MM.1S (cell line): Measurements from ENCODE around the gene CHID1.

Source experiments
- DNase-seq: peaks from one replicate; pipeline ENCODE4 v3.0.0-alpha.2; 2015
- H2AFZ ChIP-seq: fragments of 300-600 bp; sonication (generic); 2 replicates; pipeline ENCODE4 v1.6.0; 2016; ENCODE audit warnings: antibody characterized with exemption, low read length
- H3F3A ChIP-seq: fragments of 300-600 bp; sonication (generic); 2 replicates; pipeline ENCODE4 v1.6.1; 2016; ENCODE audit warnings: mild to moderate bottlenecking, antibody characterized with exemption, low read length, moderate library complexity, mixed read lengths; ENCODE audit not compliant: insufficient read depth
- H3K27ac ChIP-seq: fragments of 300-600 bp; sonication (generic); 2 replicates; pipeline ENCODE4 v1.5.1; 2016; ENCODE audit warnings: mild to moderate bottlenecking, low read length
- H3K27me3 ChIP-seq: fragments of 300-600 bp; sonication (generic); replicated peaks from 2 replicates; pipeline ENCODE4 v1.6.0; 2016; ENCODE audit warnings: low read length; ENCODE audit not compliant: insufficient read depth
- H3K36me3 ChIP-seq: fragments of 300-600 bp; sonication (generic); replicated peaks from 2 replicates; pipeline ENCODE4 v1.6.1; 2016; ENCODE audit warnings: mild to moderate bottlenecking, low read length, mixed read lengths; ENCODE audit not compliant: insufficient read depth
- H3K4me1 ChIP-seq: fragments of 300-600 bp; sonication (generic); 2 replicates; pipeline ENCODE4 v1.6.1; 2016; ENCODE audit warnings: low read length, mixed read lengths
- H3K4me2 ChIP-seq: fragments of 300-600 bp; sonication (generic); 2 replicates; pipeline ENCODE4 v1.6.0; 2016; ENCODE audit warnings: low read depth, low read length
- H3K4me3 ChIP-seq: fragments of 300-600 bp; sonication (generic); 2 replicates; pipeline ENCODE4 v1.5.1; 2016; ENCODE audit warnings: low read length, mixed read lengths
- H3K79me2 ChIP-seq: fragments of 300-600 bp; sonication (generic); 2 replicates; pipeline ENCODE4 v1.6.1; 2016; ENCODE audit warnings: mixed run types, low read length, mixed read lengths
- H3K9ac ChIP-seq: fragments of 300-600 bp; sonication (generic); 2 replicates; pipeline ENCODE4 v1.6.1; 2016; ENCODE audit warnings: low read length, mixed read lengths
- H3K9me2 ChIP-seq: fragments of 300-600 bp; sonication (generic); replicated peaks from 2 replicates; pipeline ENCODE4 v1.6.1; 2016; ENCODE audit warnings: mild to moderate bottlenecking, low read length, mixed read lengths; ENCODE audit not compliant: insufficient read depth
- H3K9me3 ChIP-seq: fragments of 300-600 bp; sonication (generic); replicated peaks from 2 replicates; pipeline ENCODE4 v1.6.1; 2016; ENCODE audit warnings: mild to moderate bottlenecking, low read length, mixed read lengths; ENCODE audit not compliant: insufficient read depth
- H4K20me1 ChIP-seq: fragments of 300-600 bp; sonication (generic); 2 replicates; pipeline ENCODE4 v1.6.1; 2016; ENCODE audit warnings: mild to moderate bottlenecking, low read length, moderate library complexity, mixed read lengths; ENCODE audit not compliant: insufficient read depth
- CTCF ChIP-seq: fragments of 300-600 bp; sonication (generic); IDR thresholded peaks from 2 replicates; pipeline ENCODE4 v1.5.1; 2016; ENCODE audit warnings: antibody characterized with exemption, low read length, mixed read lengths
- EZH2 ChIP-seq: fragments of 300-600 bp; sonication (generic); optimal IDR thresholded peaks from 2 replicates; pipeline ENCODE3; 2017; ENCODE audit warnings: low read depth, mild to moderate bottlenecking, antibody characterized with exemption, low read length, mixed read lengths
- EZH2phosphoT487 ChIP-seq: fragments of 300-600 bp; sonication (generic); IDR thresholded peaks from 2 replicates; pipeline ENCODE4 v1.6.1; 2018; ENCODE audit warnings: antibody characterized with exemption, low read length

CHID1 gene

GRCh38 chr11:937841-938261, 27.2 kb upstream of the CHID1 start:
- Histone ChIP-seq H4K20me1 (peaks cover 45% of the 10 kb centered on the region), H3K9ac (no peak overlapping the region), H3F3A (no peaks in the 10 kb centered on the region), H3K27ac (no peak overlapping the region), H3K79me2 (peaks cover 96% of the 10 kb centered on the region), H3K9me2 (no peaks in the 10 kb centered on the region), H2AFZ (no peak overlapping the region), H3K27me3 (no peaks in the 10 kb centered on the region), H3K4me2 (no peak overlapping the region), H3K36me3 (no peaks in the 10 kb centered on the region), H3K9me3 (no peaks in the 10 kb centered on the region), H3K4me1 (no peaks in the 10 kb centered on the region), H3K4me3 (no peak overlapping the region)
- TF ChIP-seq EZH2phosphoT487 (no peak), CTCF (no peak), EZH2 (no peak)
- no peak for DNase-seq

GRCh38 chr11:936199-936598, 25.6 kb upstream of the CHID1 start:
- Histone ChIP-seq H3K9ac (no peak overlapping the region), H3K9me3 (no peaks in the 10 kb centered on the region), H3K36me3 (no peaks in the 10 kb centered on the region), H3F3A (no peaks in the 10 kb centered on the region), H2AFZ (no peak overlapping the region), H3K79me2 (peaks cover 97% of the 10 kb centered on the region), H3K4me2 (no peak overlapping the region), H3K27me3 (no peaks in the 10 kb centered on the region), H3K27ac (no peak overlapping the region), H3K4me3 (no peak overlapping the region), H3K9me2 (no peaks in the 10 kb centered on the region), H3K4me1 (no peaks in the 10 kb centered on the region), H4K20me1 (peaks cover 45% of the 10 kb centered on the region)
- no peak for DNase-seq
- TF ChIP-seq EZH2phosphoT487, result no peak
- TF ChIP-seq CTCF, result no peak
- TF ChIP-seq EZH2, result no peak

- Histone ChIP-seq H3K9me2 (no peaks in the 10 kb centered on the region), H3K9me3 (no peaks in the 10 kb centered on the region), H3K36me3 (no peaks in the 10 kb centered on the region), H2AFZ (no peak overlapping the region), H3K27me3 (no peaks in the 10 kb centered on the region), H4K20me1 (peaks cover 36% of the 10 kb centered on the region), H3K4me2 (no peak overlapping the region), H3K79me2 (peaks cover 97% of the 10 kb centered on the region), H3K9ac (no peak overlapping the region), H3K4me3 (no peak overlapping the region), H3K27ac (no peak overlapping the region), H3F3A (no peaks in the 10 kb centered on the region), H3K4me1 (no peaks in the 10 kb centered on the region)
- no peak for TF ChIP-seq CTCF
- TF ChIP-seq EZH2phosphoT487, result no peak
- TF ChIP-seq EZH2, result no peak
- DNase-seq, result no peak
Observed at GRCh38 chr11:934527-934926, 23.9 kb upstream of the CHID1 start.

GRCh38 chr11:933936-934335, 23.3 kb upstream of the CHID1 start:
- no peaks in the 10 kb centered on the region for H3K9me2 ChIP-seq
- H3K9me3 ChIP-seq, result no peaks in the 10 kb centered on the region
- no peaks in the 10 kb centered on the region for H3F3A ChIP-seq
- H3K27ac ChIP-seq, result no peak overlapping the region
- H3K4me1 ChIP-seq, result peaks cover 4% of the 10 kb centered on the region
- no peaks in the 10 kb centered on the region for H3K36me3 ChIP-seq
- H2AFZ ChIP-seq, result no peak overlapping the region
- no peak overlapping the region for H3K4me2 ChIP-seq
- TF ChIP-seq CTCF (no peak), EZH2 (no peak), EZH2phosphoT487 (no peak)
- no peak overlapping the region for H3K4me3 ChIP-seq
- peaks cover 97% of the 10 kb centered on the region for H3K79me2 ChIP-seq
- H4K20me1 ChIP-seq, result peaks cover 30% of the 10 kb centered on the region
- DNase-seq, result no peak
- no peak overlapping the region for H3K9ac ChIP-seq
- H3K27me3 ChIP-seq, result no peaks in the 10 kb centered on the region
